ENCODE results near the gene TM4SF5.

Gene TM4SF5

GRCh38 chr17:4800462-4801196 lies 28.9 kb downstream of the TM4SF5 start:
- Histone ChIP-seq H3K4me1 (ENCODE audit: control insufficient read depth, low read depth, low read length) (no peaks in the 10 kb centered on the region), H3K9me3 (ENCODE audit: control insufficient read depth, low read depth, low read length) (no peaks in the 10 kb centered on the region), H3K36me3 (ENCODE audit: control insufficient read depth, low read depth, low read length) (peaks cover 18% of the 10 kb centered on the region), H3K9ac (ENCODE audit: low read length) (no peak overlapping the region), H3K27me3 (ENCODE audit: control insufficient read depth, insufficient read depth, low read length) (no peaks in the 10 kb centered on the region), H3K4me3 (ENCODE audit: low read length) (no peak overlapping the region), H3K27ac (ENCODE audit: low read length) (no peak overlapping the region)

- no peaks in the 10 kb centered on the region for H3K4me1 ChIP-seq (ENCODE audit: control insufficient read depth, low read depth, low read length)
- no peak within 1 kb of the TSS for H3K27ac ChIP-seq (ENCODE audit: low read length)
- H3K9ac ChIP-seq (ENCODE audit: low read length) = no peak within 1 kb of the TSS
- H3K9me3 ChIP-seq (ENCODE audit: control insufficient read depth, low read depth, low read length) = no peaks in the 10 kb centered on the region
- peaks cover 18% of the 10 kb centered on the region for H3K36me3 ChIP-seq (ENCODE audit: control insufficient read depth, low read depth, low read length)
- H3K27me3 ChIP-seq (ENCODE audit: control insufficient read depth, insufficient read depth, low read length) = no peaks in the 10 kb centered on the region
- H3K4me3 ChIP-seq (ENCODE audit: low read length) = no peak within 1 kb of the TSS
Measured at GRCh38 chr17:4802228-4802627, 30.5 kb downstream of the TM4SF5 start, which contains the start of gene C17orf114. Gene C17orf114 (minus strand): TSS chr17:4802328.

GRCh38 chr17:4806456-4806776 lies 34.7 kb downstream of the TM4SF5 start:
- Histone ChIP-seq H3K4me3 (ENCODE audit: low read length) (peak overlapping the region; percentile 66), H3K4me1 (ENCODE audit: control insufficient read depth, low read depth, low read length) (no peaks in the 10 kb centered on the region), H3K9ac (ENCODE audit: low read length) (peak overlapping the region; percentile 24), H3K27me3 (ENCODE audit: control insufficient read depth, insufficient read depth, low read length) (no peaks in the 10 kb centered on the region), H3K9me3 (ENCODE audit: control insufficient read depth, low read depth, low read length) (no peaks in the 10 kb centered on the region), H3K36me3 (ENCODE audit: control insufficient read depth, low read depth, low read length) (peaks cover 3% of the 10 kb centered on the region), H3K27ac (ENCODE audit: low read length) (no peak overlapping the region)

- Histone ChIP-seq H3K27ac (ENCODE audit: low read length) (no peak within 1 kb of the TSS), H3K4me3 (ENCODE audit: low read length) (peak within 1 kb of the TSS; percentile 66), H3K36me3 (ENCODE audit: control insufficient read depth, low read depth, low read length) (peaks cover 6% of the 10 kb centered on the region), H3K27me3 (ENCODE audit: control insufficient read depth, insufficient read depth, low read length) (no peaks in the 10 kb centered on the region), H3K9ac (ENCODE audit: low read length) (peak within 1 kb of the TSS; percentile 28), H3K9me3 (ENCODE audit: control insufficient read depth, low read depth, low read length) (no peaks in the 10 kb centered on the region), H3K4me1 (ENCODE audit: control insufficient read depth, low read depth, low read length) (no peaks in the 10 kb centered on the region)
Measured at GRCh38 chr17:4806777-4807604, 35.3 kb downstream of the TM4SF5 start, which contains the start of gene PLD2. Gene PLD2 (plus strand): TSS chr17:4807152. CDS start chr17:4807773, 621 bp downstream.

- Histone ChIP-seq H3K4me1 (ENCODE audit: control insufficient read depth, low read depth, low read length) (no peaks in the 10 kb centered on the region), H3K27ac (ENCODE audit: low read length) (no peak overlapping the region), H3K36me3 (ENCODE audit: control insufficient read depth, low read depth, low read length) (peaks cover 6% of the 10 kb centered on the region), H3K27me3 (ENCODE audit: control insufficient read depth, insufficient read depth, low read length) (no peaks in the 10 kb centered on the region), H3K9ac (ENCODE audit: low read length) (no peak overlapping the region), H3K9me3 (ENCODE audit: control insufficient read depth, low read depth, low read length) (no peaks in the 10 kb centered on the region), H3K4me3 (ENCODE audit: low read length) (peak overlapping the region; percentile 63)
Measured at GRCh38 chr17:4807605-4808377, 36.1 kb downstream of the TM4SF5 start.

GRCh38 chr17:4808378-4808767 lies 36.7 kb downstream of the TM4SF5 start:
- Histone ChIP-seq H3K36me3 (ENCODE audit: control insufficient read depth, low read depth, low read length) (peaks cover 6% of the 10 kb centered on the region), H3K27ac (ENCODE audit: low read length) (no peak overlapping the region), H3K9ac (ENCODE audit: low read length) (no peak overlapping the region), H3K4me1 (ENCODE audit: control insufficient read depth, low read depth, low read length) (no peaks in the 10 kb centered on the region), H3K9me3 (ENCODE audit: control insufficient read depth, low read depth, low read length) (no peaks in the 10 kb centered on the region), H3K4me3 (ENCODE audit: low read length) (no peak overlapping the region), H3K27me3 (ENCODE audit: control insufficient read depth, insufficient read depth, low read length) (no peaks in the 10 kb centered on the region)

- H3K4me1 ChIP-seq (ENCODE audit: control insufficient read depth, low read depth, low read length) = no peaks in the 10 kb centered on the region
- H3K9ac ChIP-seq (ENCODE audit: low read length) = no peak overlapping the region
- H3K4me3 ChIP-seq (ENCODE audit: low read length) = no peak overlapping the region
- no peaks in the 10 kb centered on the region for H3K9me3 ChIP-seq (ENCODE audit: control insufficient read depth, low read depth, low read length)
- no peaks in the 10 kb centered on the region for H3K27me3 ChIP-seq (ENCODE audit: control insufficient read depth, insufficient read depth, low read length)
- no peak overlapping the region for H3K27ac ChIP-seq (ENCODE audit: low read length)
- peaks cover 15% of the 10 kb centered on the region for H3K36me3 ChIP-seq (ENCODE audit: control insufficient read depth, low read depth, low read length)
Measured at GRCh38 chr17:4810696-4811290, 39.1 kb downstream of the TM4SF5 start.

- H3K4me1 ChIP-seq (ENCODE audit: control insufficient read depth, low read depth, low read length) = no peaks in the 10 kb centered on the region
- no peak overlapping the region for H3K27ac ChIP-seq (ENCODE audit: low read length)
- peaks cover 17% of the 10 kb centered on the region for H3K36me3 ChIP-seq (ENCODE audit: control insufficient read depth, low read depth, low read length)
- no peak overlapping the region for H3K4me3 ChIP-seq (ENCODE audit: low read length)
- no peaks in the 10 kb centered on the region for H3K9me3 ChIP-seq (ENCODE audit: control insufficient read depth, low read depth, low read length)
- H3K9ac ChIP-seq (ENCODE audit: low read length) = no peak overlapping the region
- no peaks in the 10 kb centered on the region for H3K27me3 ChIP-seq (ENCODE audit: control insufficient read depth, insufficient read depth, low read length)
Measured at GRCh38 chr17:4811471-4811870, 39.8 kb downstream of the TM4SF5 start.

- Histone ChIP-seq H3K27me3 (ENCODE audit: control insufficient read depth, insufficient read depth, low read length) (no peaks in the 10 kb centered on the region), H3K27ac (ENCODE audit: low read length) (no peak overlapping the region), H3K4me3 (ENCODE audit: low read length) (no peak overlapping the region), H3K9ac (ENCODE audit: low read length) (no peak overlapping the region), H3K9me3 (ENCODE audit: control insufficient read depth, low read depth, low read length) (no peaks in the 10 kb centered on the region), H3K36me3 (ENCODE audit: control insufficient read depth, low read depth, low read length) (peaks cover 22% of the 10 kb centered on the region), H3K4me1 (ENCODE audit: control insufficient read depth, low read depth, low read length) (no peaks in the 10 kb centered on the region)
Measured at GRCh38 chr17:4812690-4813089, 41.0 kb downstream of the TM4SF5 start.

- Histone ChIP-seq H3K9me3 (ENCODE audit: control insufficient read depth, low read depth, low read length) (no peaks in the 10 kb centered on the region), H3K9ac (ENCODE audit: low read length) (no peak overlapping the region), H3K4me3 (ENCODE audit: low read length) (no peak overlapping the region), H3K4me1 (ENCODE audit: control insufficient read depth, low read depth, low read length) (no peaks in the 10 kb centered on the region), H3K36me3 (ENCODE audit: control insufficient read depth, low read depth, low read length) (peaks cover 30% of the 10 kb centered on the region), H3K27me3 (ENCODE audit: control insufficient read depth, insufficient read depth, low read length) (no peaks in the 10 kb centered on the region), H3K27ac (ENCODE audit: low read length) (no peak overlapping the region)
Measured at GRCh38 chr17:4815043-4815675, 43.5 kb downstream of the TM4SF5 start.

- no peak overlapping the region for H3K4me3 ChIP-seq (ENCODE audit: low read length)
- H3K27me3 ChIP-seq (ENCODE audit: control insufficient read depth, insufficient read depth, low read length) = no peaks in the 10 kb centered on the region
- H3K9ac ChIP-seq (ENCODE audit: low read length) = no peak overlapping the region
- no peaks in the 10 kb centered on the region for H3K4me1 ChIP-seq (ENCODE audit: control insufficient read depth, low read depth, low read length)
- peaks cover 27% of the 10 kb centered on the region for H3K36me3 ChIP-seq (ENCODE audit: control insufficient read depth, low read depth, low read length)
- no peaks in the 10 kb centered on the region for H3K9me3 ChIP-seq (ENCODE audit: control insufficient read depth, low read depth, low read length)
- H3K27ac ChIP-seq (ENCODE audit: low read length) = no peak overlapping the region
Measured at GRCh38 chr17:4816826-4817225, 45.1 kb downstream of the TM4SF5 start.

Data from iPS-18a (cell line).